Spleen (tissue), 7 donors: Measurements from ENCODE around the gene CNTNAP5.

Experiments used
- CTCF ChIP-seq, 11 experiments: fragments of 200-600 bp in 7 of 11; fragments of 450-650 bp in 4 of 11; sonication (generic) in 4 of 11; IDR thresholded peaks in 8 of 11; conservative IDR thresholded peaks in 3 of 11; 1 replicate in 7 of 11; 2 replicates in 4 of 11; pipeline versions ENCODE4 v1.4.0 to v1.8.0; 2016 to 2021; ENCODE audit warnings: antibody characterized with exemption in 11 of 11, inconsistent platforms in 4 of 11, mild to moderate bottlenecking in 1 of 11
- POLR2A ChIP-seq, 3 donors: fragments of 450-650 bp; IDR thresholded peaks; one replicate each; pipeline ENCODE4 v1.5.1; 2017; ENCODE audit warnings: antibody characterized with exemption in 3 of 3, mild to moderate bottlenecking in 1 of 3
- POLR2AphosphoS5 ChIP-seq, 3 donors: sonication (generic); formaldehyde crosslinking; IDR thresholded peaks; one replicate each; pipeline ENCODE4 v1.5.1; 2017; ENCODE audit warnings: antibody characterized with exemption in 3 of 3
- donor health status: DM: no; HTN: no; CAD: no; lungs with moderate emphysema.
- donor health status: DM: no; HTN: no; CAD: no.
- donor health status: DM: no; HTN: no; CAD: no.

GRCh38 chr2:124915567-124915966 is 890.5 kb downstream of the CNTNAP5 start:
- TF ChIP-seq POLR2AphosphoS5 (IDR thresholded peaks at IDR 0.05) (no peak), CTCF (IDR thresholded peaks at IDR 0.05 in 8 of 11, conservative IDR thresholded peaks at IDR 0.05 in 3 of 11) (no peak), POLR2A (IDR thresholded peaks at IDR 0.05) (no peak)
